ENCODE results near the gene CDC42BPA.

CDC42BPA gene

GRCh38 chr1:226954777-226955176 is 363.5 kb downstream of the CDC42BPA start:
- DNase-seq, result no peak

- DNase-seq, result no peak
These were observed 364.0 kb downstream of the CDC42BPA start for GRCh38 chr1:226954337-226954736.

- DNase-seq, result no peak
These were observed 365.0 kb downstream of the CDC42BPA start for GRCh38 chr1:226953175-226953800.

- DNase-seq, result no peak
These were observed 366.2 kb downstream of the CDC42BPA start for GRCh38 chr1:226952118-226952441.

GRCh38 chr1:226951286-226952117 is 366.8 kb downstream of the CDC42BPA start:
- no peak for DNase-seq

GRCh38 chr1:226950871-226951270 is 367.4 kb downstream of the CDC42BPA start:
- DNase-seq, result no peak

- DNase-seq, result no peak
These were observed 368.0 kb downstream of the CDC42BPA start for GRCh38 chr1:226950316-226950715.

- no peak for DNase-seq
These were observed 368.9 kb downstream of the CDC42BPA start for GRCh38 chr1:226949401-226949800.

GRCh38 chr1:226948996-226949395 is 369.3 kb downstream of the CDC42BPA start:
- no peak for DNase-seq

- no peak for DNase-seq
These were observed 369.8 kb downstream of the CDC42BPA start for GRCh38 chr1:226948480-226948879.

- no peak for DNase-seq
These were observed 370.2 kb downstream of the CDC42BPA start for GRCh38 chr1:226948051-226948450.

- no peak for DNase-seq
These were observed 371.5 kb downstream of the CDC42BPA start for GRCh38 chr1:226946841-226947240.

GRCh38 chr1:226946285-226946684 is 372.0 kb downstream of the CDC42BPA start:
- DNase-seq, result no peak

- no peak for DNase-seq
These were observed 372.4 kb downstream of the CDC42BPA start for GRCh38 chr1:226945858-226946245.

GRCh38 chr1:226945106-226945857 is 373.0 kb downstream of the CDC42BPA start:
- DNase-seq, result no peak

- no peak for DNase-seq
These were observed 374.4 kb downstream of the CDC42BPA start for GRCh38 chr1:226943927-226944326.

- DNase-seq, result no peak
These were observed 375.1 kb downstream of the CDC42BPA start for GRCh38 chr1:226943156-226943555.

- no peak for DNase-seq
These were observed 375.9 kb downstream of the CDC42BPA start for GRCh38 chr1:226942392-226942791.

- no peak for DNase-seq
These were observed 377.6 kb downstream of the CDC42BPA start for GRCh38 chr1:226940806-226941067.

GRCh38 chr1:226940029-226940805 is 378.1 kb downstream of the CDC42BPA start, which contains the start of gene COQ8A:
Gene COQ8A, plus strand, starts transcription at chr1:226940294. Its CDS starts 21,092 bp downstream, at chr1:226961386.
- DNase-seq, result peak; percentile 99
